SK-N-MC (cell line): ENCODE results near the gene MYO7A.

Experiments
- EZH2 ChIP-seq: fragments of 200-600 bp; sonication (generic); IDR thresholded peaks from one replicate; pipeline ENCODE4 v1.6.1; 2017; ENCODE audit warnings: antibody characterized with exemption
- POLR2AphosphoS5 ChIP-seq: IDR thresholded peaks from 2 replicates; pipeline ENCODE4 v1.6.1; 2012; ENCODE audit warnings: mild to moderate bottlenecking, low read depth, low read length, borderline replicate concordance

GRCh38 chr11:77122576-77123212 lies 5.4 kb upstream of the MYO7A start:
- TF ChIP-seq POLR2AphosphoS5 (no peak), EZH2 (no peak)
